ENCODE data around the gene MORN5.

DNA sequence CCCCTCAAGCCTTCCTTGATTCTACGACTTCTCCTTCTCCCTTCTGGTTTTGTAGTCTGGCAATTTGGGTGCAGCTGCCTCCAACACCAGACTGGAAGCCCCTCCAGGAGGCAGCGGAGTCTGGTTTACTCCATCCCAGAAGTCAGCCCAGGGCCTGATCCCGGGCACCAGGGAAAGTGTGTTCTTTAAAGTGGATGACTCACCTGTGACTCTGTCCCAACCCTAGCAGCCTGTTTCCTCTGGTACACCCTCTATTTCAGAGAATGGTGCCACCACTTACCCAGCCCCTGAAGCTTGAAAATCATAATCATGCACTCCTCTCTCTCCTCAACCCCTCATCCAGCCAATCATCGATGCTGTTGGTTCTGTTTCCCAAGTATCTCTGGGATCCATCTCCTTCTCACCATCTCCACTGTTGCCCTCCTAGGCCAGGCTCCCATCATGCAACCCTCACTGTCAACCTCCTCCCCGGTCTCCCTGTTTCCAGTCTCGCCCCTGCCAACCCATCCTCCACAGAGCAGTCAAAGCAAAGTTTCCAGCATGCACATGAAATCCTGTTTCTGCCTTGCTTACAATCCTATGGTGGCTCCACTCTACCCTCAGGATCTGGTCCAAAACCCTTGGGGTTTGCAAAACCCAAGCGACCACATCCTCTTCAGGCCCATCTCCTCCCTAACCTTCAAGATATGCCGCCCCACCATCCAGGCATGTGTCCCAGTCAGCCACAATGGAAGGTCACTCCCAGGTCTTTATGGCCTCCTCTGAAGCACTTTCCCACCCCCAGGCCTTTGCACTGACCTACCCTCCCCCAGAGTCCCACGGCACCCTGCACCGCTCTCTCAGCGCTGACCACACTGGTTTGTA lies 58.6 kb downstream of the MORN5 start:
- TF ChIP-seq CTCF (IDR thresholded peaks at IDR 0.05) = no peak
- TF ChIP-seq POLR2AphosphoS5 (IDR thresholded peaks at IDR 0.05) = no peak
- no peak for TF ChIP-seq POLR2A (IDR thresholded peaks at IDR 0.05)

Measured in breast epithelium (tissue), 3 donors.